ENCODE data around the gene ERICH6B.

ERICH6B gene

GRCh38 chr13:45595965-45596364, 19.6 kb downstream of the ERICH6B start:
- no peak for DNase-seq (ENCODE audit: low read depth, low spot score)
- Histone ChIP-seq H3K4me1 (ENCODE audit: insufficient read depth, insufficient read length) (no peaks in the 10 kb centered on the region), H3K9ac (ENCODE audit: insufficient read length, low read depth) (no peak overlapping the region), H3K9me3 (ENCODE audit: insufficient read depth, low read length) (no peaks in the 10 kb centered on the region), H3K4me3 (ENCODE audit: insufficient read length, low read depth) (no peak overlapping the region), H3K36me3 (ENCODE audit: insufficient read depth, insufficient read length, low read length) (no peaks in the 10 kb centered on the region), H3K27me3 (ENCODE audit: insufficient read depth, insufficient read length) (no peaks in the 10 kb centered on the region)
- TF ChIP-seq ZNF274 (IDR thresholded peaks at IDR 0.05; ENCODE audit: low read depth, low read length) (no peak), SUZ12 (IDR thresholded peaks at IDR 0.05; ENCODE audit: extremely low read depth, insufficient read depth, insufficient read length) (no peak), YY1 (IDR thresholded peaks at IDR 0.05; ENCODE audit: insufficient read depth, insufficient read length) (no peak)

DNA sequence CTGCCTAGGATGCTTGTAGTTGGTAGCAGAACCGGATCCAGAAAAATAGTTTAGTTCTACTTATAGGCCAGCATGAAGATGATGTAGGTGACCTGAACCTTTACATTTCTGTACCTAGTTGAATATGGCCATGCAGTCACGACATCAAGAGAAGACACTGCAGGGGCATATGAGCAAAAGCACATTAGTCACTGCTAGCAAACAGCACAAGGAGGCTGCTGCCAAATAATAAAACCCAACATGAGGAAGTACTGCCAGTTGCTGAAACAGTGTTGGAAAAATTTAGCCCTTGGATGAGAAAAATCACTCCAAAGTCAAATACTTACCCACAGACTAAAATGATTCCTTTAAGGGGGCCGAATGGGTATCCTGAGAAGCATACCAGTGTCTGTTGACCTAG, 20.8 kb downstream of the ERICH6B start:
- Histone ChIP-seq H3K4me1 (ENCODE audit: insufficient read depth, insufficient read length) (no peaks in the 10 kb centered on the region), H3K9ac (ENCODE audit: insufficient read length, low read depth) (no peak overlapping the region), H3K4me3 (ENCODE audit: insufficient read length, low read depth) (no peak overlapping the region), H3K36me3 (ENCODE audit: insufficient read depth, insufficient read length, low read length) (no peaks in the 10 kb centered on the region), H3K27me3 (ENCODE audit: insufficient read depth, insufficient read length) (no peaks in the 10 kb centered on the region), H3K9me3 (ENCODE audit: insufficient read depth, low read length) (no peaks in the 10 kb centered on the region)
- no peak for DNase-seq (ENCODE audit: low read depth, low spot score)
- TF ChIP-seq SUZ12 (IDR thresholded peaks at IDR 0.05; ENCODE audit: extremely low read depth, insufficient read depth, insufficient read length) (no peak), YY1 (IDR thresholded peaks at IDR 0.05; ENCODE audit: insufficient read depth, insufficient read length) (no peak), ZNF274 (IDR thresholded peaks at IDR 0.05; ENCODE audit: low read depth, low read length) (no peak)

DNA sequence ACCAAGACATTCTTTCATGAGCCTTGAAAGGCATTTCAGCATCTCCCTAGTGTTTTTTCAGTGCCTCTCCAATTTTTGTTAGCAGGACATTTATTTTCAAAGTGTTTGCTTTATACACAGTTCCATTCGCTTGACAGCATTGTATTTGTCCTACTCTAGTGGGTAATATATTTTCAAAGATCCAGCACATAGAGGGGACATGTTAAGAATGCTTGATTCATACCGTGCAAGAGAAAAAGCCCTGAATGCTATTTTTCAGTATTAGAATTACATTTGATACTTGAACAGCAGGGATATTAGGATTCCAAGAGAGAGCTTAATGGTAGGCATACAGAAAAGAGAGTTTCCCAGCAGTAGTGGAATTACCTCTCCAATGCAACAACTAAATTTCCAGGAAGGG, 21.3 kb downstream of the ERICH6B start:
- no peak overlapping the region for H3K4me3 ChIP-seq (ENCODE audit: insufficient read length, low read depth)
- no peaks in the 10 kb centered on the region for H3K9me3 ChIP-seq (ENCODE audit: insufficient read depth, low read length)
- H3K4me1 ChIP-seq (ENCODE audit: insufficient read depth, insufficient read length) = no peaks in the 10 kb centered on the region
- TF ChIP-seq YY1 (IDR thresholded peaks at IDR 0.05; ENCODE audit: insufficient read depth, insufficient read length) = no peak
- no peak for TF ChIP-seq ZNF274 (IDR thresholded peaks at IDR 0.05; ENCODE audit: low read depth, low read length)
- no peak for TF ChIP-seq SUZ12 (IDR thresholded peaks at IDR 0.05; ENCODE audit: extremely low read depth, insufficient read depth, insufficient read length)
- no peak for DNase-seq (ENCODE audit: low read depth, low spot score)
- no peaks in the 10 kb centered on the region for H3K36me3 ChIP-seq (ENCODE audit: insufficient read depth, insufficient read length, low read length)
- no peaks in the 10 kb centered on the region for H3K27me3 ChIP-seq (ENCODE audit: insufficient read depth, insufficient read length)
- H3K9ac ChIP-seq (ENCODE audit: insufficient read length, low read depth) = no peak overlapping the region

- no peaks in the 10 kb centered on the region for H3K27me3 ChIP-seq (ENCODE audit: insufficient read depth, insufficient read length)
- H3K9me3 ChIP-seq (ENCODE audit: insufficient read depth, low read length) = no peaks in the 10 kb centered on the region
- H3K36me3 ChIP-seq (ENCODE audit: insufficient read depth, insufficient read length, low read length) = no peaks in the 10 kb centered on the region
- no peaks in the 10 kb centered on the region for H3K4me1 ChIP-seq (ENCODE audit: insufficient read depth, insufficient read length)
- no peak overlapping the region for H3K9ac ChIP-seq (ENCODE audit: insufficient read length, low read depth)
- DNase-seq (ENCODE audit: low read depth, low spot score) = no peak
- no peak overlapping the region for H3K4me3 ChIP-seq (ENCODE audit: insufficient read length, low read depth)
- TF ChIP-seq ZNF274 (IDR thresholded peaks at IDR 0.05; ENCODE audit: low read depth, low read length) (no peak), SUZ12 (IDR thresholded peaks at IDR 0.05; ENCODE audit: extremely low read depth, insufficient read depth, insufficient read length) (no peak), YY1 (IDR thresholded peaks at IDR 0.05; ENCODE audit: insufficient read depth, insufficient read length) (no peak)
Measured at GRCh38 chr13:45592758-45593157, 22.8 kb downstream of the ERICH6B start.

DNA sequence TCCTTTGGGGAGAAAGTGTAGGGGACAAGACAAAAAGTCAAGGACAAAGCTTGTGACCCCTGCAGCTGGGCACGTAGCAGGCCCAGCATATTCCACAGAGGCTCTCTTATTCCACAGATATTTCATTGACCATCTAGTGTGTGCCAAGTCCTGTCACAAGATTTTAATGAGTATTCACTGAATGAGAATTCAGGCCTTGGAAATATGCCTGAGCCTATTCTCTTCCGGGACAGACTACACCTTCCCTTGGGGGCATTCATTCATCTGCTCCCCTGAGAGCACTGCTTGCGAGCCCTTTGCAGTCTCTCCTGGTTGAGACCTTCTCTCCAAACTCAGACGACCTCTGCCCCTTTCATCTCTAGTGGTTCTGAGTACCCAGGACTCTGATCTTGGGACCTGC, 25.5 kb downstream of the ERICH6B start:
- TF ChIP-seq YY1 (IDR thresholded peaks at IDR 0.05; ENCODE audit: insufficient read depth, insufficient read length) (no peak), ZNF274 (IDR thresholded peaks at IDR 0.05; ENCODE audit: low read depth, low read length) (no peak), SUZ12 (IDR thresholded peaks at IDR 0.05; ENCODE audit: extremely low read depth, insufficient read depth, insufficient read length) (no peak)
- H3K36me3 ChIP-seq (ENCODE audit: insufficient read depth, insufficient read length, low read length) = no peaks in the 10 kb centered on the region

GRCh38 chr13:45587897-45588296, 27.6 kb downstream of the ERICH6B start:
- Histone ChIP-seq H3K4me3 (ENCODE audit: insufficient read length, low read depth) (no peak overlapping the region), H3K9me3 (ENCODE audit: insufficient read depth, low read length) (no peaks in the 10 kb centered on the region), H3K4me1 (ENCODE audit: insufficient read depth, insufficient read length) (no peaks in the 10 kb centered on the region), H3K36me3 (ENCODE audit: insufficient read depth, insufficient read length, low read length) (no peaks in the 10 kb centered on the region), H3K9ac (ENCODE audit: insufficient read length, low read depth) (no peak overlapping the region), H3K27me3 (ENCODE audit: insufficient read depth, insufficient read length) (no peaks in the 10 kb centered on the region)
- TF ChIP-seq SUZ12 (IDR thresholded peaks at IDR 0.05; ENCODE audit: extremely low read depth, insufficient read depth, insufficient read length) (no peak), ZNF274 (IDR thresholded peaks at IDR 0.05; ENCODE audit: low read depth, low read length) (no peak), YY1 (IDR thresholded peaks at IDR 0.05; ENCODE audit: insufficient read depth, insufficient read length) (no peak)
- no peak for DNase-seq (ENCODE audit: low read depth, low spot score)

More for the DNA sequence above, 25.5 kb downstream of the ERICH6B start:
- Histone ChIP-seq H3K9ac (ENCODE audit: insufficient read length, low read depth) (no peak overlapping the region), H3K4me1 (ENCODE audit: insufficient read depth, insufficient read length) (no peaks in the 10 kb centered on the region), H3K9me3 (ENCODE audit: insufficient read depth, low read length) (no peaks in the 10 kb centered on the region), H3K27me3 (ENCODE audit: insufficient read depth, insufficient read length) (no peaks in the 10 kb centered on the region), H3K4me3 (ENCODE audit: insufficient read length, low read depth) (no peak overlapping the region)
- DNase-seq (ENCODE audit: low read depth, low spot score) = no peak

DNA sequence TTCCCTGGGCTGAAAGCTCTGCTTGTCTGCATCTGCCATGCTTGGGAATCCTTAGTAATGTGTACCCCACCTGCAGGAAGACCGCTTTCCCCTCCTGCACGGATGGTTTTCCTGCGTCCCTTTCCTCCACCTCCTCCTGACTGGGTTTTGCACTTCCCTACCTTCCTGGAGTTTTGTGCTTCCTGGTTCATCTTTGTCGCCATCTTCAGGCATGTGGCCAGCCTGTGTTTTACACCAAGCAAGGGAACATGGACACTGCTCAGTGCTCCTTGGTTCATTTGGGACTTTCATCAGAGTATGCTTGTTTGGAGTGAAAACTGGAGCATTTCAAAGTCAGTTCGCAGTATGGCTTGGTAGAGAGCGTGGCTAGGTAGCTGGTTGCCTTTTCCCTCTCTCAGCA, 30.7 kb downstream of the ERICH6B start:
- Histone ChIP-seq H3K9ac (ENCODE audit: insufficient read length, low read depth) (no peak overlapping the region), H3K4me3 (ENCODE audit: insufficient read length, low read depth) (no peak overlapping the region), H3K27me3 (ENCODE audit: insufficient read depth, insufficient read length) (no peaks in the 10 kb centered on the region), H3K36me3 (ENCODE audit: insufficient read depth, insufficient read length, low read length) (no peaks in the 10 kb centered on the region), H3K4me1 (ENCODE audit: insufficient read depth, insufficient read length) (no peaks in the 10 kb centered on the region), H3K9me3 (ENCODE audit: insufficient read depth, low read length) (no peaks in the 10 kb centered on the region)
- no peak for DNase-seq (ENCODE audit: low read depth, low spot score)
- TF ChIP-seq ZNF274 (IDR thresholded peaks at IDR 0.05; ENCODE audit: low read depth, low read length) = no peak
- TF ChIP-seq SUZ12 (IDR thresholded peaks at IDR 0.05; ENCODE audit: extremely low read depth, insufficient read depth, insufficient read length) = no peak
- no peak for TF ChIP-seq YY1 (IDR thresholded peaks at IDR 0.05; ENCODE audit: insufficient read depth, insufficient read length)
